ENCODE results near the gene IL21R.
A peak's percentile ranks its signal among the peaks of the same experiment; 100 is the strongest.
"Not testable (repeated sequence)": the region's sequence is repeated elsewhere in the genome, so short reads cannot be mapped to it uniquely, and the experiment has no call there.

The IL21R gene

GRCh38 chr16:27374804-27375425, 27.1 kb upstream of the IL21R start:
- DNase-seq (ENCODE audit: low read depth in 2 of 2, low spot score in 1 of 2) = peak; percentile 22 to 27

GRCh38 chr16:27377666-27378485, 24.1 kb upstream of the IL21R start:
- no peak for DNase-seq (ENCODE audit: low read depth in 2 of 2, low spot score in 1 of 2)

GRCh38 chr16:27378871-27379481, 23.0 kb upstream of the IL21R start:
- DNase-seq (ENCODE audit: low read depth in 2 of 2, low spot score in 1 of 2) = no peak

DNA sequence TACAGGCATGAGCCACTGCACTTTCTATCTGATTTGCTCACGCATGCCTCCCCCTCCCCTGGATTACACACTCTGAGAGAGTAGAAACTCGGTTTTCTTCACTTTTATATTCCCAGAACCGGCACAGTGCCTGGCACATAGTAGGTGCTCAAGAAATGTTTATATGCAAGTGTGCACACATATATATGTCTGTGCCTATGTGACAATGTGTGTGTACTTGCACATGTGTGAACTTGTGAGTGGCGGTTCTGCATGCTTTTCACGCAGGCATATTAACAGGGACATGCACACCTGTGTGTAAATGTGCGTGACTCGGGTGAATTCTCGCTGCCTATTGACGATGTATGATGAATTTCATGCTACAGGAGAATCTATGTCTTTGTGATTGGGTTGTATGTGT, 22.1 kb upstream of the IL21R start:
- DNase-seq (ENCODE audit: low read depth in 2 of 2, low spot score in 1 of 2) = no peak

- no peak for DNase-seq (ENCODE audit: low read depth in 2 of 2, low spot score in 1 of 2)
Measured at GRCh38 chr16:27381236-27381635, 20.7 kb upstream of the IL21R start.

DNA sequence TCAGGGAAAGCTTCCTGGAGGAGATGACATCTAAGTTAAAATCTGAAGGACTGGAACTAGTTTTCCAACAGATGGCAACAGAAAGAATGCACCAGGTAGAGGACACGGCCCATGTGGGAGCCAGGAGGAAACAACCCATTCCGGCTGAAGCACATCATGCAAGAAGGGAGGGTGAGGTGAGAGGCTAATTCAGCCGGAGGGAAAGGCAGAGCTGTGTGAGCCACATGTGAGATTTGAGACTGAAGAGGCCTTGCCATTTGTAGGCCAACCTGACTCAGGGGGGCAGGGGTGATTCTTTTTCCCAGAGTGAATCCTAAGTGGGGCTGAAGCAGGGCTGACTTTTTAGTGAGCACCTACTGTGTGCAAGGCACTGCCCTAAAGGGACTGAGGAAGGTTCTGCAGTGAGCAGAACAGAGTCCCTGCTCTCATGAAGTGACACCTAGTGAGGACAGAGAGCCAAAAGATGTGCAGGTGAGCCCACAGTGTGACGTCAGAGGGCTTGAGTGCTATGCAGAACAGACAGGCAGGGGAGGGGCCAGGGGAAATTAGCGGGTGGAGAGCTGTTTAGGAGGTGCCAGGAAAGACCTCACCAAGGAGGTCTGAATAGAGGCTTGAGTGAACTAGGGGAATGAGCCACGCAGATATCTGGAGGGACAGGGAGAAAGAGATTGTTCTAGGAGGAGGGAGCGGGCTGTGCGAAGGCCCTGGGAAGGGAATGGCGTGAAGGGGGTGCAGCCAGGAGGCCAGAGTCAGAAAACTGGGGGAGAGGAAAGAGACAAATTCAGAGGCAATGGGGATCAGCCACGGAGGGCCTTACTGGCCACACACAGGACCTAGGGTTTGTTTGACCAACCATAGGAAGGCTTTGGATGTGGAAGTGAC, 19.8 kb upstream of the IL21R start:
- no peak for DNase-seq (ENCODE audit: low read depth in 2 of 2, low spot score in 1 of 2)

GRCh38 chr16:27383556-27384243, 18.3 kb upstream of the IL21R start:
- no peak for DNase-seq (ENCODE audit: low read depth in 2 of 2, low spot score in 1 of 2)

DNA sequence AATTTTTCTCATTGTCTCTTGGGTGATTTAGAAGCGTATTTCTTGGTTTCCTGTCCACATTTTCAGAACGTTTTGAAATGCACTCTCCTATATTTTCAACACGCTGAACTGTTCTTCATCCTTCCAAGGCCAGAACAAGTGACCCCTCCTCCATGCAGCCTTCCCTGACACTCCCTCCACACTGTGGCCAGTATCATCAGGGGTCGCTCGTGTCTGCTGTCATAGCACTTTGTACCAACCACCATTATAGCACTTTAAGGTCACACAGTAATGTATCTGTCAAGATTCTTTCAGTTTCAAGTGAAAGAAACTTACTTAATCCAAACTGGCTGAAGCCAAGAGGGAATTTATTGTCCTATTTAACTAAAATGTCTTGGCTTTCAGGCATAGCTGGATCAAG, 17.5 kb upstream of the IL21R start:
- no peak for DNase-seq (ENCODE audit: low read depth in 2 of 2, low spot score in 1 of 2)

DNA sequence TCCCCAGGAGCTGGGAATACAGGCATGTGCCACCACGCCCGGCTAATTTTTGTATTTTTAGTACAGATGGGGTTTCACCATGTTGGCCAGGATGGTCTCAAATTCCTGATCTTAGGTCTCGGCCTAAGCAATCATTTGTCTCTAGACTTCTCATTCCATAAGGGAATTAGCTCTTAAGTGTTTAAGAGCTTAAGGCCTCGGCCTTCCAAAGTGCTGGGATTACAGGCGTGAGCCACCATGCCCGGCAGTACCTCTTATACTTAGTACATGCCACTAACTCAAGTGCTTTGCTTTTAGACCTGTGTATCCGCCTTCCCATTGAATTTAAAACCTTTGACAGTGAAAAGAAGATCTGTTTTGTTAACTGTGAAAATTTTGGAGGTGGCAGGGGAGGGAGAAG, 16.6 kb upstream of the IL21R start:
- no peak for DNase-seq (ENCODE audit: low read depth in 2 of 2, low spot score in 1 of 2)

- no peak for DNase-seq (ENCODE audit: low read depth in 2 of 2, low spot score in 1 of 2)
Measured at GRCh38 chr16:27386674-27387073, 15.3 kb upstream of the IL21R start.

DNA sequence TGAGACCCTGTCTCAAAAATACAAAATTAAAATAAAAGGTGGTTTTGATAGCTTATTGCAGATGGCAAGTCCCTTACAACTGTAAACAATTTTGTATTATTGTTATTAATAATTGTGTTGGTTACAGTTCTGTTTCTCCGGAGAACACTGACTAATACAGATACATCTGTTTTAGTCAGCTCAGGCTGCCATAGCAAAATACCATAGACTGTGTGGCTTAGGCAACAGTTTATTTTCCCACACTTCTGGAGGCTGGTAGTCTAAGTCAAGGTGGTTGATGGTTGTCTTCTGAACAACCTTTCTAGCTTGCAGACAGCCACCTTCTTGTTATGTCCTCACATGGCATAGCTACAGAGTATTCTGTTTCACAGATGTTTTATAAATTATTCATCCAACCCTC, 14.2 kb upstream of the IL21R start:
- no peak for DNase-seq (ENCODE audit: low read depth in 2 of 2, low spot score in 1 of 2)

DNA sequence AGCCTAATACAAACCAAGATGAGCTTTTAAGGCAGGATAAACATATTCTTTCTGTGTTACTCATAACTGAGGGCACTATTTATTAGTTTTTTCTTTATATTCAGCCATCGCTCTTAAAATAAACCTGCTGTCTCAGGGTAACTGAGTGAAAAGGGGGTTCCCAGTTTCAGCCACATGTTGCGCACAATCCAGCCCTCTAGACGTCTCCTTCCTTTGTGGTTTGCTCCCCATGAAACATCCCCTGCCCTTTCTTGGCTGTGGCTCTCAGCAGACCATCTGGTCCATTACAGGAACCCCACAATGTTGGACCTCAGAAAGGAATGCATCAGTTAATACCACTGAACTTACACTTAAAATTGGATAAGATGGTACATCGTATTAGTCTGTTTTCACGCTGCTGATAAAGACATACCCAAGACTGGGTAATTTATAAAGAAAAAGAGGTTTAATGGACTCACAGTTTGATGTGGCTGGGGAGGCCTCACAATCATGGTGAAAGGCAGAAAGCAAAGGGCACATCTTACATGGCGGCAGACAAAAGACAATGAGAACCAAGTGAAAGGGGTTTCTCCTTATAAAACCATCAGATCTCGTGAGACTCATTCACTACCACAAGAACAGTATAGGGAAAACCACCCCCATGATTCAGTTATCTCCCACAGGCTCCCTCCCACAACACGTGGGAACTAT, 12.6 kb upstream of the IL21R start:
- DNase-seq (ENCODE audit: low read depth in 2 of 2, low spot score in 1 of 2) = no peak

DNA sequence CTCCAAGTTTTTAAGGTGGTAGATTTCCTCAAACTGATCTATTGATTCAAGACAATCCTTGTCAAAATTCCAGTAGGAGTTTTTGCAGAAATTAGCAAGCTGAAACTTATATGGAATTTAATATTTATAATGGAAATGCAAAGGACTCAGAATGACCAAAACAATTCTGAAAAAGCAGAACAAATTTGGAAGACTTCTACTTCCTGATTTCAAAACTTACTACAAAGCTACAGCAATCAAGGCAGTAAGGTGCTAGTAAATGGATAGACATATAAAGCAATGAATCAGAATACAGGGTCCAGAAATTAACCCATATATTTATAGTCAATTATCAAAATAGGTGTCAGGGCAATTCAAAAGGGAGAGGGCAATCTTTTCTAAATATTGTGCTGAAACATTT, 11.8 kb upstream of the IL21R start:
- no peak for DNase-seq (ENCODE audit: low read depth in 2 of 2, low spot score in 1 of 2)

- DNase-seq (ENCODE audit: low read depth in 2 of 2, low spot score in 1 of 2) = no peak
Measured at GRCh38 chr16:27392671-27393070, 9.3 kb upstream of the IL21R start.

DNA sequence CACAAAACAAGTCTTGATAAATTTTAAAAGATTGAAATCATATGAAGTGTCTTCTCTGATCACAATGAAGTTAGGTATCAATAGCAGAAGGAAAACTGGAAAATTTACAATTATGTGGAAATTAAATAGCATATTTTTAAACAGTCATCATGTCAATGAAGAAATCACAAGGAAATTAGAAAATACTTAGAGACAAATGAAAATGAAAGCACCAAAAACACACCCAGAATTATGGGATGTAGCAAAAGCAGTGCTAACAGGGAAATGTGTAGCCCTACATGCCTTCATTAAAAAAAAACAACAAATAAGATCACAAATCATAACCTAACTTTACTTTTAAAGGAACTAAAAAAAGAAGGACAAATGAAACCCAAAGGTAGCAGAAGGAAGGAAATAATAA, 7.5 kb upstream of the IL21R start:
- DNase-seq (ENCODE audit: low read depth in 2 of 2, low spot score in 1 of 2) = no peak

- DNase-seq (ENCODE audit: low read depth in 2 of 2, low spot score in 1 of 2) = not testable (repeated sequence)
Measured at GRCh38 chr16:27398341-27398893, 3.6 kb upstream of the IL21R start.

DNA sequence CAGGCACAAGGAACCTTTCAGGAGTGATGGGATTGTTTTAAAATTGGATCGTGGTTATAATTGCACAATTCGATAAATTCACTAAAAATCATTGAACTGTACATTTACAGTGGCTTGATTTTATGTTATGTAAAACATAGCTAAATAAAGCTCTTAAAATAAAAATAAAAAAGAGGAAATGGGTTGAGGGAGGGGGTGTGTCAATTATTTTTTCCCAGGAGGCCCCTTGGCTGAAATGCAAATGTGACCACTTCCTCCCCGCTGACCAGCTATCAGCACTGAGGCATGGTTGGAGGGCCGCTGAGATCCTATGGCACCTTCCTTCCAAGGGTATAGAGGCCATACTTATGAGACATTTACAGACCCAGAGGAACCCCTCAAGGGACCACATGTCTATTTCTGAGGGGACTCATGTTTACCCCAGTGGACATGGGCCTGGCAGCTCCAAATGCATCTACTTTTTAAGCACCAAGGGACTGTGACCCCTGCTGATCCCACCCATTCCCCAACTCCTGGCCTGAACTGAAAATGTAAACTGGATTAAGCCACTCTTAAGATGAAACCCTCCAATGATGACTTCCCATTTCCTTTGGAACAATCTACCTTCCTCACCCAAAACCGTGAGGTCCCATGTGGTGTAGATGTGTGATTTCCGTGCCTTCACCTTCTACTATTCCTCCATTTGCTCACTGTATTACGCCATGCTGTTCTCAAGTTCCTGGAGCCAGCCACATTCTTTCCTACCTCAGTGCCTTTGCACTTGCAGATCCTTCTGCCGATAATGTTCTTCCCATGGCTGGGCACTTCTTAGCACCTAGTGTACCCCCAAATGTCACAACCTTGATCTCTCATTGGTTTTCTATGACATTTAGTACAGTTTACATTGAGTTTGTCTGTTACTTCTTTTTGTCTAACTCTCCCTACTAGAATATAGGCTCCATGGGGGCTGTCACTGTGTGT, 2.8 kb upstream of the IL21R start:
- no peak for DNase-seq (ENCODE audit: low read depth in 2 of 2, low spot score in 1 of 2)

GRCh38 chr16:27399969-27400368, 2.0 kb upstream of the IL21R start:
- no peak for DNase-seq (ENCODE audit: low read depth in 2 of 2, low spot score in 1 of 2)

Measured in stimulated activated CD8-positive, alpha-beta memory T cell treated with anti-CD3 and anti-CD28 coated beads, Interleukin-4, amount 100 ng/mL, for 4 hours (primary cell).